ENCODE results near the gene CACNA1I. TPM values are rescaled to one million over a fixed set of nuclear protein-coding genes. Genes with fewer than 3 reads are reported as not detected.

The CACNA1I gene
- total and polyA plus RNA-seq, 2 donors (not counting 1 experiment from before 2014, with no cell fraction given): under 0.01 to 0.01 TPM

GRCh38 chr22:39603345-39603744 is 32.8 kb downstream of the CACNA1I start:
- Histone ChIP-seq H2AFZ (ENCODE audit: low read length) (no peak overlapping the region), H3K79me2 (ENCODE audit: control insufficient read depth, insufficient read depth, low read length) (no peaks in the 10 kb centered on the region), H3K27ac (ENCODE audit: insufficient read depth, low read length) (no peak overlapping the region), H3K36me3 (ENCODE audit: control insufficient read depth, insufficient read depth, low read length) (no peaks in the 10 kb centered on the region), H3K4me3 (replicated peaks in 1 of 4; ENCODE audit: control extremely low read depth in 1 of 4, insufficient read depth in 1 of 4, low read depth in 3 of 4, low read length in 4 of 4) (no peak overlapping the region), H3K9ac (ENCODE audit: insufficient read depth, low read length) (no peak overlapping the region), H3K4me1 (ENCODE audit: control insufficient read depth, extremely low read depth, insufficient read depth, low read length) (no peaks in the 10 kb centered on the region), H3K4me2 (ENCODE audit: extremely low read depth, insufficient read depth, low read length) (no peak overlapping the region), H3K9me3 (ENCODE audit: control insufficient read depth, insufficient read depth, low read depth, low read length) (no peaks in the 10 kb centered on the region), H3K27me3 (ENCODE audit: control insufficient read depth, insufficient read depth, low read length) (no peaks in the 10 kb centered on the region), H4K20me1 (ENCODE audit: control insufficient read depth, extremely low read depth, insufficient read depth, low read length) (no peaks in the 10 kb centered on the region)
- no peak for TF ChIP-seq CTCF (conservative IDR thresholded peaks at IDR 0.05 in 1 of 2, IDR thresholded peaks at IDR 0.05 in 1 of 2; ENCODE audit: low read depth in 1 of 2, low read length in 2 of 2)
- TF ChIP-seq EZH2 (IDR thresholded peaks at IDR 0.05; ENCODE audit: low read length, missing control alignments): no peak
- no peak for DNase-seq (ENCODE audit: low read depth in 2 of 2)

DNA sequence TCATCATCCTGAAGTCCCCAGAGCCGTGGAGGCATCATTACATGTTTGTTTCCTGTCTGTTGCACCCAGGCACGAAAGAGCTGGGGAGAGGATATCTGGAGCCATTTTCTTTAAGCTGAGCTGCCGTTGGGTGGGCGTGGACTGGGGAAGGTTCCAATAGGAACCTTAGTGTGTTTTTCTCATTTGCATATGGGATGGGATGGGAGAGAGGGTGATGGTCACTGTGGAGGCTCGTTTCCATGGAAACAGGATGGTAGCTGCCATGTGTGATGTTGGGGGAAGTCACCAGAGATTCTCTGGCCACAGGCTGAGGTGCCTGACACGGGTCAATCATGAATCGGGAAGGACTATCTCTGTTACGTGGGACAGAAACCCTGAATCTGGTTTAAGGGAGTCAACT is 39.7 kb downstream of the CACNA1I start:
- Histone ChIP-seq H3K4me3 (replicated peaks in 1 of 4; ENCODE audit: control extremely low read depth in 1 of 4, insufficient read depth in 1 of 4, low read depth in 3 of 4, low read length in 4 of 4) (no peak overlapping the region), H3K9ac (ENCODE audit: insufficient read depth, low read length) (no peak overlapping the region), H3K4me2 (ENCODE audit: extremely low read depth, insufficient read depth, low read length) (no peak overlapping the region), H3K27ac (ENCODE audit: insufficient read depth, low read length) (no peak overlapping the region), H3K4me1 (ENCODE audit: control insufficient read depth, extremely low read depth, insufficient read depth, low read length) (no peaks in the 10 kb centered on the region), H3K36me3 (ENCODE audit: control insufficient read depth, insufficient read depth, low read length) (no peaks in the 10 kb centered on the region), H3K9me3 (ENCODE audit: control insufficient read depth, insufficient read depth, low read depth, low read length) (no peaks in the 10 kb centered on the region), H2AFZ (ENCODE audit: low read length) (no peak overlapping the region), H3K27me3 (ENCODE audit: control insufficient read depth, insufficient read depth, low read length) (peaks cover 7% of the 10 kb centered on the region), H4K20me1 (ENCODE audit: control insufficient read depth, extremely low read depth, insufficient read depth, low read length) (no peaks in the 10 kb centered on the region), H3K79me2 (ENCODE audit: control insufficient read depth, insufficient read depth, low read length) (no peaks in the 10 kb centered on the region)
- no peak for DNase-seq (ENCODE audit: low read depth in 2 of 2)
- TF ChIP-seq CTCF (conservative IDR thresholded peaks at IDR 0.05 in 1 of 2, IDR thresholded peaks at IDR 0.05 in 1 of 2; ENCODE audit: low read depth in 1 of 2, low read length in 2 of 2): no peak
- no peak for TF ChIP-seq EZH2 (IDR thresholded peaks at IDR 0.05; ENCODE audit: low read length, missing control alignments)

DNA sequence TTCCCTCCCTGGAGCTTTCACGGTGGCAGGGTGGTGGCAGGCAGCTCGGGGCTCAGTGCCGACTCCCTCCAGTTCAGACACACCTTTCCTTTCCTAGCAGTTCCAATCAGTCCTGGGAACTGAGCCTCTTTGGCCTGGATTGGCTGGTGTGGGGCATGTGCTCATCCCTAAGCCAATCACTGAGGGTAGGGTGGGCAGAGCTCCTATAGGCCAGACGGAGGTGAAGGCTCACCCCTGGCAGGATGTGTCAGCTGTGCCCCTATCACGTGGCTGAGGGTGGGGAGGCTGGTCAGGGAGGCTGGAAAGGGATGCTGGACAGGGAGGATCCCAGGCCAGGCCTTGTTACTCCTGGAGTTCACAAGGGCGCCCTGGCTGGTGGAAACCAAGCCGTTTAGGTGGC is 40.2 kb downstream of the CACNA1I start:
- TF ChIP-seq CTCF (conservative IDR thresholded peaks at IDR 0.05 in 1 of 2, IDR thresholded peaks at IDR 0.05 in 1 of 2; ENCODE audit: low read depth in 1 of 2, low read length in 2 of 2): no peak
- DNase-seq (ENCODE audit: low read depth in 2 of 2): no peak

More for the DNA sequence above, 40.2 kb downstream of the CACNA1I start:
- Histone ChIP-seq H2AFZ (ENCODE audit: low read length) (no peak overlapping the region), H3K4me2 (ENCODE audit: extremely low read depth, insufficient read depth, low read length) (no peak overlapping the region), H3K27me3 (ENCODE audit: control insufficient read depth, insufficient read depth, low read length) (peaks cover 7% of the 10 kb centered on the region), H3K79me2 (ENCODE audit: control insufficient read depth, insufficient read depth, low read length) (no peaks in the 10 kb centered on the region), H3K4me1 (ENCODE audit: control insufficient read depth, extremely low read depth, insufficient read depth, low read length) (no peaks in the 10 kb centered on the region), H3K27ac (ENCODE audit: insufficient read depth, low read length) (no peak overlapping the region), H3K9ac (ENCODE audit: insufficient read depth, low read length) (no peak overlapping the region), H3K4me3 (replicated peaks in 1 of 4; ENCODE audit: control extremely low read depth in 1 of 4, insufficient read depth in 1 of 4, low read depth in 3 of 4, low read length in 4 of 4) (no peak overlapping the region), H3K36me3 (ENCODE audit: control insufficient read depth, insufficient read depth, low read length) (no peaks in the 10 kb centered on the region), H4K20me1 (ENCODE audit: control insufficient read depth, extremely low read depth, insufficient read depth, low read length) (no peaks in the 10 kb centered on the region), H3K9me3 (ENCODE audit: control insufficient read depth, insufficient read depth, low read depth, low read length) (no peaks in the 10 kb centered on the region)
